Esophagus mucosa (tissue), 1 donor: Measurements from ENCODE around the gene CA10. TPM values are rescaled to one million over a fixed set of nuclear protein-coding genes. Genes with fewer than 3 reads are reported as not detected.
A peak's percentile ranks its signal among the peaks of the same experiment; 100 is the strongest.

ENCODE experiments used
- ATAC-seq: fragments of 200-7000 bp; cut with Tn5 transposase; one replicate; pipeline ENCODE4 v1.9.1; 2020
- total RNA-seq: library from RNA; stranded (reverse); gene quantifications from one replicate; pipeline ENCODE4 v1.2.4, GENCODE V29; 2023
- donor health status: DM: yes; HTN: yes; CAD: no.

CA10 gene
- total RNA-seq, 1 donor from 2014 or later: not detected

- no peak for ATAC-seq
These were observed 13.0 kb downstream of the CA10 start for GRCh38 chr17:52145476-52145875.

DNA sequence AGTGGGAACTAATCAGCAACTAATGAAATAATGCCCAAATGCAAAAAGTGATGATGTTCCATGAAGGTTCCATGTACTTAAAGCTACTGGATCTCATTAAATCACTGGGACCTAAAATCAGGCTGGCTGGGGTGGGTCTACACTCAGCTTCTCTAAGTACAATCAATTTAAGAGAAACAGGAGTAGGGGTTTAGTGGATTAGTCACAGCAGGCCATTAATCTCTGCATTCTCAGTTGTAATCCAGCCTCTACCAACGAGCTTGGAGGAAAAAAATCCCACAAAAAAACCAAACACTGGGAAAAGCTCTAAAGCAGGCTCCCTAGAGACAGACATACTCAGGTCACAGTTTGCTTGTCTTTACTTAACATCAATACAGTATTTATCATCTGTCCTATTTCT lies 15.0 kb downstream of the CA10 start:
- no peak for ATAC-seq

GRCh38 chr17:52140601-52141000 lies 17.9 kb downstream of the CA10 start:
- ATAC-seq: no peak

DNA sequence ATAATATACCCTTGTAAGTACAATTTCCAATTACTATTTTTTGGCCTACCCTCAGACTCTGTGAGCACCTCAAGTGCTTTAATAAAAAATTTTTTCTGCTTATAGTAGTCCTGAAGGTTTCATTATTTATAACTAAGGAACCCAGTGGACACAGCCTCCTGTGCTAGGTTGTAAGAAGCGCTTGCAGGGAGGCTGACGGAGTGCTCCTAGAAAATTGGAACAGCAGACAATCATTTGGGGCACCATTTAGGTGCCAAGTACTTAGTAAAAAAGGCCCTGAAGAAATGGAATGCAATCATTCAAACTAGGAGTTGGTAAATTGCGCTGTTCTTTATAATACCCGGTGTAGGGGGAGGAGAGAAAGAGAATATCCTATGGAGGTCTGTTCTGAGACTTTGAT lies 19.8 kb downstream of the CA10 start:
- no peak for ATAC-seq

GRCh38 chr17:52138350-52138749 lies 20.2 kb downstream of the CA10 start:
- ATAC-seq: no peak

- no peak for ATAC-seq
These were observed 22.3 kb downstream of the CA10 start for GRCh38 chr17:52136166-52136565.

GRCh38 chr17:52134641-52135040 lies 23.9 kb downstream of the CA10 start:
- ATAC-seq: no peak

DNA sequence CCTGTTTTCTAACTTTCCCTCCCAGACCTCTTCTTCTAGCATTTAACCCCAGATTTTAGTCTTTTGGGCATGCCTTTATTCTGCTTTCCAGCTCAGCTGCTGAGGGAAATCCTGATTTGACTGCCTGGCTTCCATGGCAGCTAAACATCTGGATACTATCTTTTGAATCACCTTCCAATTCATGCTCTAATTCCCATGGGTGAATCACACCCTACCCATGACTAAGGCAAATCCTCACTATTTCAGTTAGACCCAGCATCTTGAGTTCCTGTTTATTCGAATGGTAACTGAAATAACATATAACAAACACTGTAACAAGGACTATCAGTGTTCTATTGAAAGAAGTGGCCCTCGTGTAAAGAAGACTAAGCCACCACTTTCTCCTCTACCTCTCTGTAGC lies 29.8 kb downstream of the CA10 start:
- no peak for ATAC-seq

DNA sequence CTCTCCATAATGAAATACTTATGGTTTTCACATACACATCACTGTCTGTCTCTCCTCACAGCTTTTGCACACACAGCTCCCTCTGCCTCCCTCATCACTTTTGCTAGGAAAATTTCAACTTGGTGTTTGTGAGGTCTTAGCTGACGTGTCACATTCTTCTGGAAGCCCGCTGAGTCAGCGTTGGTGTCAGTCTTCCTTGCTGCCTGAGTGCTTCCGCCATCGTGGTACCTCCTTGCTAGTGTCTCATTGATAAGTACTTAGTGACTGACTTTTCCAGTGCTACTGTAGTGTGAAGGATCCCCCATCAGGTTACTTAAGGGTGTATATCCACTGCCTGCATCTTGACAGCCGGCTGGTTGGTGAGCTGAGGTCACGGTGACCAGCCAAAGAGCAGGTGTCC lies 33.5 kb downstream of the CA10 start:
- ATAC-seq: no peak

GRCh38 chr17:52124561-52124960 lies 34.0 kb downstream of the CA10 start:
- no peak for ATAC-seq

DNA sequence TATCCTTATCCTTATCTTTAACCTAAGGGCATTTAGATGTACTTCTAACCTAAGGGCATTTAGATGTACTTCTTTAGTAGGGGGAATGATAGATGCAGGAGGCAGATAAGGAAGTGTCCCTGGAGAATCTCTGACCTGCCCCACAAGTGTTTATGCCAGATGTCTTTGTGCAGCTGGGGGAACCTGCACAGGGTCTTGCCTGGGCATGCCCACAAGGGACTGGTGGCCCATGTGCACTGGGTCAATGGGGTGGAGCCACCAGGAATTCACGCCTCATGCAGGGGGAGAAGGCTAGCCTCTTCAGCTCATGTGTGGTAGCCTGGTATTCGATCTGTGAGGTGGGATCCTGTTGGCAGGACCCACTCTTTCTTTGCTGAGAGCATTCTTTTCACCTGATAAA lies 38.0 kb downstream of the CA10 start:
- no peak for ATAC-seq

GRCh38 chr17:52110923-52111581 lies 47.5 kb downstream of the CA10 start:
- no peak for ATAC-seq

DNA sequence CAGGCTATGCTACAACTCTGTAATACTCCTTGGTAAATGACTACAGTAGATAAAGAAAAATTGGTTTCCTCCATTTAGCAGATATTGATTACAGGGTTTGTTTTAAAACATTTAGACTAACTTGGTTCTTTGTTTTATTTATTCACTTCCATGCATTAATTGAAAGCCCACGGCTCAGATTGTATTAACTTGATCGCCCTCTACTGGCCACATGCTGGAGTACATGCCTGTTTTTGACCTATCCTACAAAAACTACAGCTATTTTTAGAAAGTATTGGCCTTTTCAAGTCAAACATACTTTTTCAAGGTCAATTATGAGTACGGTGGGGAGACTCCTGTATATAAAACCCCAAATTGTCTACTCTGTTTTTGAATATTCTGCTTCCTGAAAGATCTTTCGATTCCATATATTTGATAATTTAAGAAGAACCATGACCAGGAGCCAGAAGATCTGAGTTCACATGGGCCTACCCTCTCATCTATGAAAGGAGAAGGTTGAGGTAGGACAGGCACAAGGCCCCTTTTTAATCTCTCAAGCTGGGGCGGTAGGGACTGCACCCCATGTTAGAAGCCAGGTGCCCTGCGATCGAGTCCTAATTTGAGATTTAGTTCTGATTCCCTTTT lies 51.8 kb downstream of the CA10 start:
- ATAC-seq: no peak

DNA sequence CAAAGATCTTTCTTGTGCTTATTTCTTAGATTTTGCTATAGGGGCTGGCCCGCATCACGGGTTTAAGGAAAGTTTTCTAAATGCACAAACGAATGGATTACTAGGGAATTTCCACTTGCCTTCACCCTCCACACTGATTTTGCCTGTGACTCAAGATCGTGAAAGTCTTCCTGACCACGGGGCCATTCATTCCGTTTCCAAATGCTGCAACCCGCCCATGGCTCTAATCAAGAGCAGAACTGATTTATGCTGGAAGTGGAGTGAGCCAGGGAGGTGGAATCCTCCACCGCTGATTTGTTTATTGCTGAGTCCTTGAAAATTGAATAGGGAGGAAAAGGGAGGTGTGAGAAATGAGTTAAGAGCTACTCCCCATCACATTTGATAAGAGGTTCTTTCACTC lies 52.4 kb downstream of the CA10 start:
- ATAC-seq: no peak

- peak; percentile 31 for ATAC-seq
These were observed 52.9 kb downstream of the CA10 start for GRCh38 chr17:52105591-52105990.

GRCh38 chr17:52096056-52096455 lies 62.5 kb downstream of the CA10 start:
- no peak for ATAC-seq

GRCh38 chr17:52084176-52084575 lies 74.3 kb downstream of the CA10 start:
- ATAC-seq: no peak

DNA sequence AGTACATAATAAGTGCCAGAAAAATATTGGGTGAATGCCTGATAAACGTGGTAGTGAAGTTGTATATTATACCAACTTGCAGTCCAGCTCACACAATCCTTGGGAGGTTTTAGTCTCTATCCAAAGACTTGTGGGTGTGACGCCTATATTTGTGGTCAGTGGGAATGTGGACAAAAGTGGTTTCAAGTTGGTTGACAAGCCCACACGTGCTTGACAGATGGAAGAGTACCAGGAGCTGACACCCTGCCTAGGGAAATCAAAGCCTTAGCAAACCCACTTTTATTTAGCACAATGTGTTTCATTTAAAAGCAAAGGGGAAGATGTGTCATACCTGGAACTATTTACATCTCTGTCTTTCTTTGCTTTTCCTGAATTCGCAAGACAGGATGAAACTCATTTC lies 79.0 kb downstream of the CA10 start:
- ATAC-seq: no peak

DNA sequence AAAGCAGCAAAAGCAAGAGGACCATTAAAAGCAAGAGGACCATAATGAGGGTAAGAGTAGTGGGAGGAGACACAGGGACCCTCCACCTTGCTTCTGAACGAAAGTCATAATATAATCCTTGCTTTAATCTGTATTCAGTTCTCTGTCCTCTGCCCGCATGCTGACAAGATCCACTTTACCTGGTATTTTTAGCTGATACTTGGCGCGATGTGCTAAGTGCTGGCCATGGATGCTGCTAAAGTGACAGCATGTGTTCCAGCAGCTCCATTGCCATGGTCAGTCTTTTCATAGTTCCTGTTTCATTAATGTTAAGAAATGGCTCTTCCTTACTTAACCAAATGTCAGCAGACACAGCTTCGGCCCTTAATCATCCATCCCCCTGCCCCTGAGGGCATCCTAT lies 86.8 kb downstream of the CA10 start:
- no peak for ATAC-seq

DNA sequence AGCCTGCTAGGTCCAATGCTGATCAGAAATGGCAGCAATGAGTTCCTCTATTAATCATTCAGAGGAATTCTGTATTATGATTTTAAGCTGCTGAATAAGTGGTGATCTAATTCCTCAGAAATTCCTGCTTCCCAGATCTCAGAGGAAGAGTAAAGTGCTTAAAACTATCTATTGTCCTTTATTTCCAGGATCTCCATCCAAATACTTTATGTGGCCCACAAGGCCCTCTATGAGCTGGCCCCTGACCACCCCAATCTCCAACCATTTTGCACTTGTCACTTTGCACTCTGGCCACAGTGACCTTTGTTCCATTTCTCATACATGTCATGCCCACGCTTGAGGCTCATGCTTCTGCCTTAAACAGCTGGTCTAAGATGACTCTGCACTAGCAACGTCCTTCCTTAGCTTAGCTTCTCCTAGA lies 93.7 kb downstream of the CA10 start:
- no peak for ATAC-seq

GRCh38 chr17:52049496-52049895 lies 109.0 kb downstream of the CA10 start:
- no peak for ATAC-seq

GRCh38 chr17:52049051-52049450 lies 109.5 kb downstream of the CA10 start:
- ATAC-seq: no peak

- no peak for ATAC-seq
These were observed 110.2 kb downstream of the CA10 start for GRCh38 chr17:52048137-52048898.

- ATAC-seq: no peak
These were observed 111.4 kb downstream of the CA10 start for GRCh38 chr17:52047086-52047485.
